ENCODE results near the gene NABP1.

GRCh38 chr2:191656792-191657191 is 21.1 kb upstream of the NABP1 start:
- TF ChIP-seq CTCF (IDR thresholded peaks at IDR 0.05) (no peak), ZFX (IDR thresholded peaks at IDR 0.05; ENCODE audit: borderline replicate concordance) (no peak)
